PC-9 (cell line): Measurements from ENCODE around the gene TTC27.

Experiments
- EZH2 ChIP-seq: fragments of 200-600 bp; sonication (generic); IDR thresholded peaks from 2 replicates; pipeline ENCODE4 v1.8.0; 2017; ENCODE audit warnings: antibody characterized with exemption, low read depth
- TF ChIP-seq, protein P1 (sequence below): fragments of 200-600 bp; sonication (generic); conservative IDR thresholded peaks from 2 replicates; pipeline ENCODE4 v1.6.1; 2017; ENCODE audit warnings: mixed run types, antibody characterized with exemption, mild to moderate bottlenecking, moderate library complexity

DNA sequence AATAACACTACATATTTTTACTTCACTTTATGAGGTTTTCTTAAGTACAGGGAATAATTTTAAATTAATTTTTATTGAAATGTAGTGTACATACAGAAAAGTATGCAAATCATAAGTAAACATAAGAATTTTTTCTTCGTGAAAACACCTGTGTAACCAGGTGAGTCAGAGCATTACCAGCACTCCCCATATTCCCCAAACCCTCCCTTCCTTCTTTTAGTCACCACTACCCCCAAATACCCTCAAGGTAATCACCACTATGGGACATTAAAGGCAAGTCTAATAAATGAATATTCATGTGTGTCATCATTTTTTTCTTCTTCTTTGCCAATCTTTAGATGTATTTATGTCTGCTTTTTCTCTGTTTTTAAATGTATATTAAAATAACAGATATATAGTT lies 179.0 kb downstream of the TTC27 start:
- no peak for TF ChIP-seq EZH2
- TF ChIP-seq, protein P1, sequence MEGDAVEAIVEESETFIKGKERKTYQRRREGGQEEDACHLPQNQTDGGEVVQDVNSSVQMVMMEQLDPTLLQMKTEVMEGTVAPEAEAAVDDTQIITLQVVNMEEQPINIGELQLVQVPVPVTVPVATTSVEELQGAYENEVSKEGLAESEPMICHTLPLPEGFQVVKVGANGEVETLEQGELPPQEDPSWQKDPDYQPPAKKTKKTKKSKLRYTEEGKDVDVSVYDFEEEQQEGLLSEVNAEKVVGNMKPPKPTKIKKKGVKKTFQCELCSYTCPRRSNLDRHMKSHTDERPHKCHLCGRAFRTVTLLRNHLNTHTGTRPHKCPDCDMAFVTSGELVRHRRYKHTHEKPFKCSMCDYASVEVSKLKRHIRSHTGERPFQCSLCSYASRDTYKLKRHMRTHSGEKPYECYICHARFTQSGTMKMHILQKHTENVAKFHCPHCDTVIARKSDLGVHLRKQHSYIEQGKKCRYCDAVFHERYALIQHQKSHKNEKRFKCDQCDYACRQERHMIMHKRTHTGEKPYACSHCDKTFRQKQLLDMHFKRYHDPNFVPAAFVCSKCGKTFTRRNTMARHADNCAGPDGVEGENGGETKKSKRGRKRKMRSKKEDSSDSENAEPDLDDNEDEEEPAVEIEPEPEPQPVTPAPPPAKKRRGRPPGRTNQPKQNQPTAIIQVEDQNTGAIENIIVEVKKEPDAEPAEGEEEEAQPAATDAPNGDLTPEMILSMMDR = no peak
